ENCODE data around the gene SNN. TPM values are rescaled to one million over a fixed set of nuclear protein-coding genes. Genes with fewer than 3 reads are reported as not detected.

Gene SNN
- total RNA-seq, 1 experiment from 2014 or later: 12.0 TPM

DNA sequence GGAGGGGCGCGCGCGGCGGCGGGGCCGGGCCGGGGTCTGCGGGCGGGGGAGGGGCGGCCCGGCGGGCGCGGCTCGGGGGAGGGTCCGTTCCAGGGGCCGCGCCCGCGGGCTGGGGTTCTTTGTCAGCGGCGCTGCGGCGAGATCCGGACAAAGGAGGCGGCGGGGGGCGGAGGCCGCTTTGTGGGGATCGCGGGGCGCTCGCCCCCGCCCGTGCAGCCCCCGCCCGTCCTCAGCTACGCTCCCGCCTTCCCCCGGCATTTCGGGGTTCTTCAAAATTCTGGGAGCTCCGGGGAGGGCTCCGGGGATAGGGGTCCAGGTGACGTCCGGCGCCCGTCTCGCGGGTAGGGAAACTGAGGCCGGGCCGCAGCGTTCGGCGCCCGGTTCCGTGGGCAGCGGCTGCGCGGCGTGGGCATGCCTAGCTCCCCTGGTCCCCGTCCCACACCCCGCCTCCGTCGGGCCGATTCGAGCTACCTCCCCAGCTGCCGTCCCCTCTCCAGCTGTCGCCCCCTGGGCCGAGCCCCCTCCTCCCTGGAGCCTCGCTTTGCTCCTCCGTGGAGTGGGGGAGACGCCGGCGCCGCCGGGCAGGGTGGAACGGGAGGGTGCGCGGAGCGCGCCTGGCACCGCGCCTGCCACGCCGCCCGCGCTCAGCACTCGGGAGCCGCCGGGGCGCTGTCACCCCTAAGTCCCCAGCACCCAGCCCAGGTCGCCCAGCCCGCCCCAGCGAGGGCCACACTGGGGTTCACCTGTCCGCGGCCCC lies 546 bp downstream of the SNN start:
- Histone ChIP-seq H3K4me3 (peak overlapping the region; percentile 73), H3K27me3 (no peaks in the 10 kb centered on the region), H3K27ac (0 out of 2 replicates have a peak overlapping the region, but pooled peaks have one; percentile 30), H3K36me3 (no peaks in the 10 kb centered on the region), H3K9me3 (replicated peaks) (no peaks in the 10 kb centered on the region), H3K4me1 (0 out of 2 replicates have a peak, but pooled peaks cover 3% of the 10 kb centered on the region)
- peak in 1 of 2 experiments; percentile 39 for DNase-seq

DNA sequence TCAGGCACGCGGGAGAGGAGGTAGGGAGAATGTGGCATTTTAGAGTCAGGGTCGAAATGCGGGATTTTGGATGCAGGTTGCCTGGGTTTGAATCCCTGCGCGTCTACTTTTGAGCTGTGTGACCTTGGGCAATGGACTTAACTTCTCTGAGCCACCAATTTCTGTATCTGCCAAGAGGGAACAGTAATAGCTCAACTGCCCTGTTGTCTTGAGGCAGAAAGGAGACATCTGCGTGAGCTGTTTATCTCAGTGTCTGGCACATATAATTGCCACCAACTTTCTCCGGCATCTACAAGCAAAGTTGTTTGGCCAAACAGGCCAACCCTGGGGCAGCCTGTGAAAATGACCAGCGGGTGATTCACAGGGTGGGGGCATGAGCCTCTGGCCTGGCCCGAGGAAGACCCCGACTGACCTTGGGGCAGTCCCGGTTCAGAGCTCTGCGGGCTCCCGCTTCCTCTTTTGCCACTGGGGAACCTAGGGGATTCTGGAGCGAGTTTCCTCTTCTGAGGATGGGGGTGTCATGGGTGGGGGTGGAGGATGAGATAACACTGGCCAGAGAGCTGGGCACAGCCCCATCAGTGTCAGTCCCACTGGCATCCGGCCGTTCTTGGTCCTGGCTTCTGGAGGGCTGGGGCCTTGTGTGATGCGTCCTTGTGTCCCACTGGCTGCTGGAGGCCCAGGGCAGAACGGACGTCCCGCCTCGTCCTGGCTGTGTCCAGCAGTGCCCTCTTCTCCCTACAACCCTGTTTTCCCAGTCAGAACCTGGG lies 1.3 kb downstream of the SNN start:
- Histone ChIP-seq H3K9me3 (replicated peaks) (no peaks in the 10 kb centered on the region), H3K4me1 (peaks cover 10% of the 10 kb centered on the region), H3K36me3 (no peaks in the 10 kb centered on the region), H3K4me3 (peak overlapping the region; percentile 73), H3K27ac (no peak overlapping the region), H3K27me3 (no peaks in the 10 kb centered on the region)
- no peak for DNase-seq

DNA sequence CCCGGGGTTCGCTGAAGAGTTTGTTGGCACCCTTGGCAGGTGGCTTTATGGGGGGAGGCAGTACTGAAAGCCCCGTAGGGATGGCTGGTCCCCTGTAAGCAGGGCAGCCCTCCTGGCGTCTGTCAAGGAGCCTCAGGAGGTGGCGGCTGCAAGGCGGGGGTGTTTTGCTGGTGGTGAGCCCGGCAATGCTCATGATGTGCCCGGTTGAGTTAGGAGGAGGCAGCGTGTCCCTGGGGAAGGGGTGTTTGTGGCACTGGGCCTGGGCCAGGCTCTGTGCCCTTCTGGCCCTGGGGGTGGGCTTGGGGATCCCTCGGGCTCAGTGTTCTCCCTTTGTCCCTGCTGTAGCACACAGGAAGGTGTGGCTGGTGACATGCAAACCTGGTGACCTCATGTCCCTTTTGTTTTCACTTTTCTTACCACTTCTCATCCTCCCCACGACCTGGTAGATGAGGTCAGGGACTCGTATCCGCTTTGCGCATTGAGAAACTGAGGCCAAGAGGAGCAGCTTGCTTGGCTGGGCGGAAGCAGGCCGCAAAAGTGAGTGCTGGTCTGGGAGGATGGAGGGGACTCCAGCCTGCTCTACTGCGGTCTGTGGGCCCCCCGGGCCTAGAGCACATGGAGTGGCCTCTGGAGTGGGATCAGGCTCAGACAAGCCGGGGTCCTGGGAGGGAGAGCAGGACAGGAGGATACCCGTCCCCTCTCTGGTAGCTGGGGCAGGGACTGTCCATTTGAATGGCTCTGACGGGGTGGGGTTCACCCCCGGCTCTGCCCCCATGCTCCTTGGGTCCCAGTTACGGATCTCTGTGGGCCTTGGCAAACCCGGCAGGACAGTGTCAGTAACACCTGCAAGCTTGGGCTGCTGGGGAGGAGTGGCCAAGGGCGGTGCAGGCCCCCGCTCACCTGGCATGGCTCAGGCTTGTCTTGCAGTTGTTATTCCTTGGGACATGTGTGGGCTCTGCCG lies 2.2 kb downstream of the SNN start:
- Histone ChIP-seq H3K4me3 (no peak overlapping the region), H3K4me1 (peaks cover 18% of the 10 kb centered on the region)

DNA sequence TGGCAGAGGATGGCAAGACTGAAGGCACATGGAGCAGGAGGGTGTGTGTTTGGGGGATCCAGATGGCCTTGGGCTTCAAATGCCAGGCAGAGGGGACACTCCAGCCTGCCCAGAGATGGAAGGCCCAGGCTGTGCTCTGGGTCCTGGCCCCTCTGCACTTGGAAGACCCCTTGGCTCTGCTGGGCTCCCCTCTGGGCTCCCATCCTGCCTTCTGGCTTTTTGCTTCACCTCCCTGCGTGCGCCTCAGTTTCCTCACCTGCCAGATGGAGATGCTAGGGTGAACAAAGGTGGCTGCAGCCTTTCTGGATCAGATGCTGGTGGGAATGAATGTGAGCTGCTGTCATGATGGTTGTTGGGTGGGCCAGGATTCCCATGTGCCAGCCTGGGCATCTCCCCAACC lies 3.0 kb downstream of the SNN start:
- no peak overlapping the region for H3K27ac ChIP-seq
- no peaks in the 10 kb centered on the region for H3K36me3 ChIP-seq
- peaks cover 25% of the 10 kb centered on the region for H3K4me1 ChIP-seq
- H3K9me3 ChIP-seq (replicated peaks): no peaks in the 10 kb centered on the region
- no peak for DNase-seq
- no peaks in the 10 kb centered on the region for H3K27me3 ChIP-seq
- no peak overlapping the region for H3K4me3 ChIP-seq

More for the DNA sequence above, 2.2 kb downstream of the SNN start:
- H3K9me3 ChIP-seq (replicated peaks): no peaks in the 10 kb centered on the region
- H3K27me3 ChIP-seq: no peaks in the 10 kb centered on the region
- no peaks in the 10 kb centered on the region for H3K36me3 ChIP-seq
- H3K27ac ChIP-seq: no peak overlapping the region
- DNase-seq: no peak

DNA sequence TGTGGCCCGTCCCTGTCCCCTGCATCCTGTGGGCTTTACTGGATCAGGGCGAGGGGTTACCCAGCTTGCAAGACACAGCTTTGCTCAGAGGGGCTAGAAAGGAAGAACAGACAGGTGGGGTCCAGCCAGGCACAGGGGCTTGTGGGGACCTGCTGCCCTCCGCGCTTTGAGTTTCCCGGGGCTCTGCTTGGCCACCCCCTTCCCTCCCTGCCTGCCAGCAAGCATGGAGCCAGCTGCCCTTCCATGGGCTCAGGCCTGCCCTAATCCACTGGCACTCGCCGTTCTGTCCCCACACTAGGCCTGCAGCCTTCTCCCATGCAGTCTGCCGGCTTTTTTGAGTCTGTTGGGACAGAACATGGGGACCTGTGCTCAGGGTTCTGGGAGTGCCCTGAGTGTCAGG lies 3.4 kb downstream of the SNN start:
- no peaks in the 10 kb centered on the region for H3K9me3 ChIP-seq (replicated peaks)
- H3K27ac ChIP-seq: no peak overlapping the region
- H3K4me1 ChIP-seq: peaks cover 25% of the 10 kb centered on the region
- DNase-seq: no peak
- peaks cover 3% of the 10 kb centered on the region; the same call in 1 of the 2 replicates for H3K36me3 ChIP-seq
- H3K27me3 ChIP-seq: no peaks in the 10 kb centered on the region
- H3K4me3 ChIP-seq: no peak overlapping the region

DNA sequence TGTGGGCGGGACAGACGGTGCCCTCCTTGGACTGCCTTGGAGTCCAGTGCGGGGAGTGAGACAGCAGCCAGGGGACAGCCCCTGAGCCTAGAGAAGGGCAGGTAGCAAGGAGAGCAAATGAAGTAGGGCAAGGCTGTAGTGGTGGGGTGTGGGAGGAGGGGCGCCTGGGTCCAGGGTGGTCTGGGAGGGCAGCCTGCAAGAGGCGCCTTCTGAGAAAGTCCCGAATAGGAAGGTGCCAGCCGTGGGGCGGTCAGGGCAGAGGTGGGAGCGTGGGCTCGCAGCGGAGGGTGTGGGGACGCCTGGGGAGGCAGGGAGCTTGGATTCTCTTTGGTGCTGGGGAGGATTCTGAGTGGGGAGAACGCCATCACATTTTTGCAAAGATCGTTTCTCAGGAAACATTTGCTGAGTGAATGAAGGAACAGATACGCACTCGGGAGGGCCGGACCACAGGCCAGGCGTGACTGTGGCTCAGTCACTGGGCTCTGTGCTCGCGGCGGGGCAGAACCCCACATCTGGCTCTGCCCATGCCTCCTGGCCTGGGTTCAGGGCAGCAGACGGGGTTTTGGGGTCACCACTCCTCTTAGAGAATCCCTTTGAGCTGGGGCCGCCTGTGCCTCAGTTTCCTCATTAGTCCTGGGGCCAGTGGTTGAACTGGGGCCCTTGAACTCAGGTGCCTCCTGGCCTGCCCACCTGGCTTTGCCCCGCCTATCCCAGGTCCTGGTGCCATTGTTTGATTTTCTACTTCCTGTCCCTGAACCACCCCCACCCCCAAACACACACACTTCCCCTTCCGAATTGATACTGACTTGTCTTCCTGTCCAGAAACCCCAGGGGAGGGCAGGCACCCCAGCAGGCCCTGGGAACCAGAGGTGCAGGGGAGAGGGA lies 4.2 kb downstream of the SNN start:
- Histone ChIP-seq H3K27me3 (no peaks in the 10 kb centered on the region), H3K27ac (no peak overlapping the region), H3K9me3 (replicated peaks) (no peaks in the 10 kb centered on the region), H3K4me3 (no peak overlapping the region), H3K4me1 (peaks cover 28% of the 10 kb centered on the region), H3K36me3 (peaks cover 11% of the 10 kb centered on the region)
- DNase-seq: no peak

DNA sequence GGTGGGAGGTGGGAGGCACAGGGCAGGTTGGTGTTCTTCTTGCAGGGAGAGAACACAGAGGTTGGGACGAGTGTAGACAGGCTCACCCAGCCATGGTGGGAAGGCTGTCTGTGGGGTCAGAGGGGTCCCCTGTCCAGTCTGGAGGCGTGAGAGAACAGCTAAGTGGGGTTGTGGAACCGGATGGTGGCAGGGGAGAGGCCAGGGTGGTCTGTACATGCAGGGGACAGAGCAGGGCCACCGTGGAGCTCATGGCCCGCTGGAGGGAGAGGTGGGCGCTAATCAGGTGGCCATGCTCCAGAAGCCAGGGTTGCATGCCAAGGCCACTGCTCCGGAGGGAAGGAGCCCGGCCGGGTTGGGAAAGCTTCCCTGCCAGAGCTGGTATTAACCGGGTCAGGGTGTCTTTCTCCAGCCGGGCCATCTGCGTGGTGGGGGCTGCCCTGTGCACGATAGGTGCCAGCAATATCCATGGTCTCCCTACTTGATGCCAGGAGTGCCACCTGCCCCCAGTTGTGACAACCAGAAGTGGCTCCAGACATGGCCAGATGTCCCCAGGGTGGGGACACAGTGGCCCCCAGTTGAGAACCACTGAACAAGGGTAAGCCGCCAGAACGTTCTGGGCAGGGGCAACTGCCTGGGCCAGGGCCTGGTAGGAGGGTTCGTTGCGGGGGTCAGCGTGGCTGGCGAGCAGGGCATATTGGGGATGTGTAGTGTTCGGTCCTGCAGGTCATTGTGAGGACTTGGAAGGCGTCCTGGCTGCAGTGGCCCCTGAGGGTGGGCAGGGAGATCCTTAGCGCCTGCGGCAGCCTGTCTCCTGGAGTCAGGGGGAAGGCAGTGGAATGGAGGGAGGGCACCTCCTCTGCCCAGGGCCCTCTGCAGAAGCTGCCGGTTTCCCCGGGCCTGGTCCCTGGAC lies 5.1 kb downstream of the SNN start:
- peaks cover 16% of the 10 kb centered on the region for H3K36me3 ChIP-seq
- peaks cover 33% of the 10 kb centered on the region for H3K4me1 ChIP-seq
- H3K27me3 ChIP-seq: no peaks in the 10 kb centered on the region
- no peaks in the 10 kb centered on the region for H3K9me3 ChIP-seq (replicated peaks)
- H3K27ac ChIP-seq: no peak overlapping the region
- no peak for DNase-seq
- no peak overlapping the region for H3K4me3 ChIP-seq

DNA sequence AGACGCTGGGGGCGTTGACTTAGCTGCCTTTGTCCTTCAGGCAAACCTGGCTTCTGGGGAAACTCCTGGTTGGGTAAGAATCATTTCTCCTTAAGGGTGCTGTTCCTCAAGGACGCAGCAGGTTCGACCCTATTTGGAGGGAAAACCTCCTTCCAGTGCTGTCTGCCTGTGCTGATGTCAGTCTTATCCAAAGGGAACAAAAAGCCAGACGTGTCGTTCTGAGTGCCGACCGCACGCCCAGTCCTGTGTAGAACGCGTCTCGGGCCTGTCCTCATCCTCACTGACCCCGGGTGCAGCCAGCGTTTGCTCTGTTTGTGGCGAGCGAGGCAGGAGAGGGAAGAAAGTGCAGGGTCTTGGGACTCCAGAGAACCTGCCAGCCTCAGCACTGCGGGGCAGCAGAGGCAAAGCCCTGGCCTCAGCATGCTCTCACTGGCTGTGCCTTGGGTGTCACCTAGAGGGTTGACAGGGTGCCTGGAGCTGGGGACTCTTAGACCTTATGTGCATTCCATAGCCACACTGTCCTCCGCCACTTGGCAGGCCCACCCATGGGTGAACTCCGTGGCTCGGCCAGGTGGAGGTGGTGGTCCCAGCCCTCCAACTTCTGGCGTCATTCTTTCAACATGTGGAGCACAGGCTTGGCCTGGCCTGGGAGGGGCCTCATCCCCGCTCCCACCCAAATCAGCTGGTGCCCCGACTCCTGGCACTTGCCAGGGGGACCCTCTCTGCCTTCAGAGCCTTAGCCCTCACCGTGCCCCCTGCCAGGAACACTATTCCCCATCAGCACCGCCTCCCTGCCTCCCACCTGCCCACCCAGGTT lies 6.0 kb downstream of the SNN start:
- Histone ChIP-seq H3K4me1 (peaks cover 33% of the 10 kb centered on the region), H3K27ac (peak overlapping the region; percentile 34), H3K36me3 (peaks cover 22% of the 10 kb centered on the region), H3K27me3 (no peaks in the 10 kb centered on the region), H3K9me3 (replicated peaks) (no peaks in the 10 kb centered on the region), H3K4me3 (no peak overlapping the region)
- DNase-seq: no peak

DNA sequence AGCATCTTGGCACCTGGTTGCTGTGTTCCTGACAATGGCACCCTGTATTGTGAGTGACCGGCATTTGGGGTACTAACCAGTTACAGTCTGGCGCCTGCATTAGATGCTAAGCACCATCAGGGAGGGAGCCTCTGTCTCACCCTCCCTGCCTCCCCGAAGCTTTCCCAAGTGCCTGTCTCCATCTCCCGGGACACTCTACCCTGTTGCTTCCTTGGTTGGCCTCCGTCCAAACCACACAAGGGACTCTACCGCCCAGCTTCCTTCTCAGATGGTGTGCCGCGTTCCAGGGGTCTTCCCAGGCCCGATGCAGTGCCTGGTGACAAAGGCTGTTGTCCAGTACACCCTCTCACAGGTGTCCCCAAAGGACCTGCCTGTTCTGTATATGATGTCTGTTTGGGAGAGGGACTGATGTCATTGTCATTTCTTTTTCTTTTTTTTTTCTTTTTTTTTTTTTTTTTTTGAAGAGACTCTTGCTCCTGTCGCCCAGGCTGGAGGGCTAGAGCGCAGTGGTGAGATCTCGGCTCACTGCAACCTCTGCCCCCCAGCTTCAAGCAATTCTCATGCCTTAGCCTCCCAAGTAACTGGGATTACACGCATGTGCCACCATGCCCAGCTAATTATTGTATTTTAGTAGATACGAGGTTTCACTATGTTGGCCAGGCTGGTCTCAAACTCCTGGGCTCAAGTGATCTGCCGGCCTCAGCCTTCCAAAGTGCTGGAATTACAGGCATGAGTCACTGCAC lies 6.7 kb downstream of the SNN start:
- Histone ChIP-seq H3K27ac (peak overlapping the region; percentile 34), H3K36me3 (peaks cover 30% of the 10 kb centered on the region), H3K27me3 (no peaks in the 10 kb centered on the region), H3K4me3 (no peak overlapping the region), H3K9me3 (replicated peaks) (no peaks in the 10 kb centered on the region), H3K4me1 (peaks cover 30% of the 10 kb centered on the region)
- peak; percentile 71 to 80 for DNase-seq

DNA sequence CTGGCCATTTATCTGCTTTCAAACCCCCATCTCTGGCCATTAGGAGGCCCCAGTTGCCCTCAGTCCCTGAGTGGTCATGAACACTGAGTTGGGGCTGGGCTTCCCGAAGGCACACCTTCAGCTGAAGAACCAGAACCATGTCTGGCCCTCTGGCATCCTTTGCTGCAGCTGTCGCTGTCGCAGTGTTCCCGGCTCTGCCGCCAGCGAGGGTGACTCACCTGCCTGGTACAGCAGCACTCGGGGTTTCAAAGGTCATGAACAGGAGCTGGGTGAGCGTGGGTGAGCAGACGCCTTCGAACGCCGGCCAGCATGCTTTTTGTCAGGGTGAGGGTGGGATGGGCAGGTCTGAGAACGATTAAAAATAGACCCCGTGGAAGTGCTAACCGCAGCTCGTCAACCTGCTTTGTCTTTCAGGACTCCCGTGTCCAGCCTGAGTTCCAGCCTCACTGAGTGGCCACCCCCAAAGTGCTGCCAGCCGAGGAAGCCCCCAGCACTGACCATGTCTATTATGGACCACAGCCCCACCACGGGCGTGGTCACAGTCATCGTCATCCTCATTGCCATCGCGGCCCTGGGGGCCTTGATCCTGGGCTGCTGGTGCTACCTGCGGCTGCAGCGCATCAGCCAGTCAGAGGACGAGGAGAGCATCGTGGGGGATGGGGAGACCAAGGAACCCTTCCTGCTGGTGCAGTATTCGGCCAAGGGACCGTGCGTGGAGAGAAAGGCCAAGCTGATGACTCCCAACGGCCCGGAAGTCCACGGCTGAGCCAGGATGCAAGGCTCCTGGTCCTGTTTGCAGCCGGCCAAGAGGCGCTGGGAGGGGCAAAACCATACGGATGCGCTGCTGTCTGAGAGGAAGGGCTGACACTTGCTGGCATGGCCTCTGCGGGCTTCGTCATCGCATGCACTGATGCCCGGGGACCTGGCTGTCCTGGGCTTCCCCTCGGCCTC lies 7.6 kb downstream of the SNN start:
- peaks cover 30% of the 10 kb centered on the region for H3K4me1 ChIP-seq
- no peaks in the 10 kb centered on the region for H3K27me3 ChIP-seq
- H3K4me3 ChIP-seq: no peak overlapping the region
- H3K27ac ChIP-seq: peak overlapping the region; percentile 34
- no peaks in the 10 kb centered on the region for H3K9me3 ChIP-seq (replicated peaks)
- DNase-seq: peak; percentile 62 to 64
- H3K36me3 ChIP-seq: peaks cover 34% of the 10 kb centered on the region

DNA sequence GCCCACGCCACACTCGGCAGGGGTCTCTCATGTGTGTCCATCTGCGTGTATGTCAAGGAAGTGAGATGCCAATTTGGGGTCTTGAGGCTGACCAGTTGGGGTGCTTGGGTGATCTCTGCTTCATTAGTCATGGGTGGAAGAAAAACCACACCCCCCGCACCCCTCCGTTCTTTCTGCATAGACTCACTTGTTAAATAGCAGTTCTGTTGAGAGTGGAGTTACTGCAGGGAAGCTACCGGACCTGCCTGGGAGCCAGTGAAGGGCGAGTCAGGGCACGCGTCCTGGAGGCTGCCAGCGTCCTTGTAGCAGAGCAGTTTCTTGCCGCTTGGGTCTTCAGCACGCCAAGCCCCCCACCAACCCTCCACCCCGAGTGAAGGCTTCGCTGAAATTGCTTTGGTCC lies 8.5 kb downstream of the SNN start:
- peaks cover 38% of the 10 kb centered on the region for H3K4me1 ChIP-seq
- H3K27ac ChIP-seq: no peak overlapping the region
- peaks cover 36% of the 10 kb centered on the region for H3K36me3 ChIP-seq
- H3K4me3 ChIP-seq: no peak overlapping the region
- no peak for DNase-seq
- H3K27me3 ChIP-seq: no peaks in the 10 kb centered on the region
- no peaks in the 10 kb centered on the region for H3K9me3 ChIP-seq (replicated peaks)

Data from SJCRH30 (cell line).